Tibial artery (tissue), 4 donors: Measurements from ENCODE around the gene CHST11.
"Not testable (repeated sequence)": the region's sequence is repeated elsewhere in the genome, so short reads cannot be mapped to it uniquely, and the experiment has no call there.

Experiments used
- DNase-seq, 2 donors: peaks; one replicate each; pipeline ENCODE4 v3.0.0-alpha.2; 2019
- H3K27ac ChIP-seq, 2 donors: fragments of 200-600 bp; sonication (generic) in 1 of 2; 1 replicate in 1 of 2; 2 replicates in 1 of 2; pipeline ENCODE4 v1.5.1; 2018 to 2019; ENCODE audit warnings: mild to moderate bottlenecking in 1 of 2
- H3K27me3 ChIP-seq, 2 donors: fragments of 200-600 bp; sonication (generic) in 1 of 2; one replicate each; pipeline versions ENCODE4 v1.5.1 to v1.6.0; 2016 to 2019
- H3K36me3 ChIP-seq, 3 donors: fragments of 200-600 bp; sonication (generic) in 2 of 3; one replicate each; pipeline ENCODE4 v1.5.1; 2016 to 2019; ENCODE audit warnings: mild to moderate bottlenecking in 2 of 3
- H3K4me1 ChIP-seq, 4 donors: fragments of 200-600 bp; sonication (generic) in 2 of 4; 1 replicate in 3 of 4; 2 replicates in 1 of 4; pipeline ENCODE4 v1.5.1; 2016 to 2019
- H3K4me3 ChIP-seq, 2 donors: fragments of 200-600 bp; sonication (generic) in 1 of 2; 1 replicate in 1 of 2; 2 replicates in 1 of 2; pipeline ENCODE4 v1.5.1; 2018 to 2019; ENCODE audit warnings: mild to moderate bottlenecking in 2 of 2
- H3K9me3 ChIP-seq, 3 donors: fragments of 200-600 bp; sonication (generic) in 1 of 3; one replicate each; pipeline ENCODE4 v1.5.1; 2016 to 2019
- intact Hi-C: fragments of 100-400 bp; cut with DNase I; formaldehyde crosslinking; loops from one replicate; pipeline ENCODE4 v1.15.0; 2023; ENCODE audit warnings: low total_unique reads
- TF ChIP-seq, protein P1 (sequence below), 2 experiments: fragments of 200-600 bp in 1 of 2; fragments of 450-650 bp in 1 of 2; IDR thresholded peaks; one replicate each; pipeline ENCODE4 v1.5.1; 2017 to 2019; ENCODE audit warnings: antibody characterized with exemption in 2 of 2, mild to moderate bottlenecking in 1 of 2, moderate library complexity in 1 of 2

Gene CHST11

DNA sequence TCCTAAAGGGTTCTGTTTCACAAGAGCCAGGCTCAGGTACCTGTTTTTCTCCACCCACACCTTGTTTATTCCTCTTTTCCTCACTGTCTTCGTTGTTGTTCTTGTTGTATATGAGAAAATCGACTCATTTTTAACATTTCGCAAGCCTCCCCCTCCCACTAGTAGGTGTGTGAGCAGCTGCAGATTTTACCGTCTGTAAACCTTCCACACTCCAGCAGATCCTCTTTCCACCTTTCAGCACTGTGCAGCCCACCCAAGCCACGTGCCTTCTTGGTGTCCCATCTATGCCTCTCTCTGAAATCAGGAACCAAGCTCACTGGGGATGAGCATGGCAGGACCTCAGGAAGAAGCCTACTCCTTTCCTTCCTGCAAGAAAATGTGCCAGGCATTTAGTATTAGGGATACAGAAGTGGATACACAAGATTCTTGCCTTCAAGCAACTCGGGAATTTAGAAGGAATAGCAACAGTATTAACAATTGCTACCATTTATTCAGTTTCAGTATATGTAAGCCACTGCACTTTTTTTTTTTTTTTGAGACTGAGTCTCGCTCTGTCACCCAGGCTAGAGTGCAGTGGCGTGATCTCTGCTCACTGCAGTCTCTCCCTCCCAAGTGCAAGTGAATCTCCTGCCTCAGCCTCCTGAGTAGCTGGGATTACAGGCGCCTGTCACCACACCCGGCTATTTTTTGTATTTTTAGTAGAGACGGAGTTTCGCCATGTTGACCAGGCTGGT is 113.6 kb downstream of the CHST11 start:
- H3K27me3 ChIP-seq: no peaks in the 10 kb centered on the region
- peaks cover 0 to 9% (median 0%) of the 10 kb centered on the region in 4 donors for H3K4me1 ChIP-seq
- intact Hi-C loops: loop anchor here (2.0 kb wide), 1 partner anchor 46 kb away; no protein-coding TSS in a partner anchor
- peaks cover 0 to 5% (median 0%) of the 10 kb centered on the region in 3 donors for H3K9me3 ChIP-seq
- H3K36me3 ChIP-seq: no peaks in the 10 kb centered on the region
- no peak overlapping the region for H3K27ac ChIP-seq
- no peak overlapping the region for H3K4me3 ChIP-seq
- no peak for DNase-seq
- TF ChIP-seq, protein P1, sequence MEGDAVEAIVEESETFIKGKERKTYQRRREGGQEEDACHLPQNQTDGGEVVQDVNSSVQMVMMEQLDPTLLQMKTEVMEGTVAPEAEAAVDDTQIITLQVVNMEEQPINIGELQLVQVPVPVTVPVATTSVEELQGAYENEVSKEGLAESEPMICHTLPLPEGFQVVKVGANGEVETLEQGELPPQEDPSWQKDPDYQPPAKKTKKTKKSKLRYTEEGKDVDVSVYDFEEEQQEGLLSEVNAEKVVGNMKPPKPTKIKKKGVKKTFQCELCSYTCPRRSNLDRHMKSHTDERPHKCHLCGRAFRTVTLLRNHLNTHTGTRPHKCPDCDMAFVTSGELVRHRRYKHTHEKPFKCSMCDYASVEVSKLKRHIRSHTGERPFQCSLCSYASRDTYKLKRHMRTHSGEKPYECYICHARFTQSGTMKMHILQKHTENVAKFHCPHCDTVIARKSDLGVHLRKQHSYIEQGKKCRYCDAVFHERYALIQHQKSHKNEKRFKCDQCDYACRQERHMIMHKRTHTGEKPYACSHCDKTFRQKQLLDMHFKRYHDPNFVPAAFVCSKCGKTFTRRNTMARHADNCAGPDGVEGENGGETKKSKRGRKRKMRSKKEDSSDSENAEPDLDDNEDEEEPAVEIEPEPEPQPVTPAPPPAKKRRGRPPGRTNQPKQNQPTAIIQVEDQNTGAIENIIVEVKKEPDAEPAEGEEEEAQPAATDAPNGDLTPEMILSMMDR (IDR thresholded peaks at IDR 0.05): no peak

DNA sequence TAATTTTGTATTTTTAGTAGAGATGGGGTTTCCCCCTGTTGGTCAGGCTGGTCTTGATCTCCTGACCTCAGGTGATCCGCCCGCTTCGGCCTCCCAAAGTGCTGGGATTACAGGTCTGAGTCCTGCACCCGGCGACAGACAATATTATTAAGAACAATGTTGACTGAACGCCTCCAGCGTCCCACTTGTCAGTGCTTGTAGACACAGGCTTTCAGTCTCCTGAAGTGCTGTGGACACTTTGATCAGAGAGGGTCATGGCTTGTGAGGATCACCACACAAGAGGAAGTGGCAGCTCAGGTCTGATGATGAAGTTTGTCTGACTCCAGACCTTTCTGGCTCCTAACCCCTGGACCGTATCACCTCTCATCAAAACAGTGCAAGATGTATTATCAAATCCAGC is 114.6 kb downstream of the CHST11 start:
- no peak overlapping the region for H3K4me3 ChIP-seq
- TF ChIP-seq, protein P1 (IDR thresholded peaks at IDR 0.05): no peak
- intact Hi-C loops: loop anchor here (2.0 kb wide), 1 partner anchor 47 kb away; no protein-coding TSS in a partner anchor

DNA sequence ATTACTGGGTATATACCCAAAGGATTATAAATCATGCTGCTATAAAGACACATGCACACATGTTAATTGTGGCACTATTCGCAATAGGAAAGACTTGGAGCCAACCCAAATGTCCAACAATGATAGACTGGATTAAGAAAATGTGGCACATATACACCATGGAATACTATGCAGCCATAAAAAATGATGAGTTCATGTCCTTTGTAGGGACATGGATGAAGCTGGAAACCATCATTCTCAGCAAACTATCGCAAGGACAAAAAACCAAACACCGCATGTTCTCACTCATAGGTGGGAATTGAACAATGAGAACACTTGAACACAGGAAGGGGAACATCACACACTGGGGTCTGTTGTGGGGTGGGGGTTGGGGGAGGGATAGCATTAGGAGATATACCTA is 117.6 kb downstream of the CHST11 start:
- H3K36me3 ChIP-seq, intact Hi-C loops, H3K9me3 ChIP-seq, H3K4me3 ChIP-seq, H3K27me3 ChIP-seq, H3K27ac ChIP-seq, H3K4me1 ChIP-seq, DNase-seq: not testable (repeated sequence)

More for the DNA sequence above, 114.6 kb downstream of the CHST11 start:
- DNase-seq: no peak
- Histone ChIP-seq H3K27me3 (no peaks in the 10 kb centered on the region), H3K4me1 (peaks cover 0 to under 1% (median 0%) of the 10 kb centered on the region in 4 donors), H3K27ac (no peak overlapping the region), H3K9me3 (peaks cover 0 to 5% (median 0%) of the 10 kb centered on the region in 3 donors), H3K36me3 (no peaks in the 10 kb centered on the region)

DNA sequence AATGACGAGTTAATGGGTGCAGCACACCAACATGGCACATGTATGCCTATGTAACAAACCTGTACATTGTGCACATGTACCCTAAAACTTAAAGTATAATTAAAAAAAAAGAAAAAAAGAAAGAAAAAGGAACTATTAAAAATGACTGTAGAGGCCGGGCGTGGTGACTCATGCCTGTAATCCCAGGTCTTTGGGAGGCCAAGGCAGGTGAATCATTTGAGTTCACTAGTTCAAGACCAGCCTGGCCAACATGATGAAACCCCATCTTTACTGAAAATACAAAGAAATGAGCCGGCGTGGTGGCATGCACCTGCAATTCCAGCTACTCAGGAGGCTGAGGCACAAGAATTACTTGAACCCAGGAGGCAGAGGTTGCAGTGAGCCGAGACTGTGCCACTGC is 118.0 kb downstream of the CHST11 start:
- H3K27me3 ChIP-seq, H3K4me1 ChIP-seq, H3K9me3 ChIP-seq, intact Hi-C loops, DNase-seq, H3K27ac ChIP-seq, H3K4me3 ChIP-seq, H3K36me3 ChIP-seq: not testable (repeated sequence)

DNA sequence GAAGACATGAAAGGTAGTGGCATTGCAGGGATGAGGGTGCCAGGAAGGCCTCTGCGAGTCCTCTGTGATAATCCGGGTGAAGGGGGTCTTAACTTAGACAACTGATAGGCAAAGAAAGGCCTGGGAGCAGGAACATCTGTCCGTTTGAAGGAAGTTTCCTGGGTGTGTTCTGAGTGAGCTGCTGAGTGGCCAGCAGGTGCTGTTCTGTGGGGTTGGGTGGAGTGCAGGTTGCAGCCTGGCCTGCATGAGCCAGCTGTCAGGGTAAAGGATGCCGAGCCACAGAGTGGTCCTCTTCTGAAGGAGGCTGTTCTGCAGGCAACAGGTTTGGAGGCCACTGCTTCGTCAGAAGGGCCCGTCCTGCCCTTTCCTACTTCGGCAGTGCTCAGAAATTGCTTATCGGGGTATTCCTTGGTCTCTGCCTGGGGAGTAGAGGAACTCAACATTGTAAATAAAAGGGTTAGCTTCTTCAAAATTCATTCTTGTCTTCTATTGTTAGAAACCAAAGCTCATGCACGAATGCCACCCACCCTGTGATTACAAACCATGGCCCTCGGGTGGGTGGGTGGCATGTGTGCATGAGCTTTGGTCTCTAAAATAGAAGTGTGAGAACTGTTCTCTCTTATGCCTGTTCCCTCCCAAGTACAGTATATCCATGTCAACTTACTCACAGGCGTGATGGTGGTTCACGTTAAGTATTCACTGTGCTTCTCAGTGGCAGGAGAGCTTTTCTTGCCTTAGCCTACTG is 118.9 kb downstream of the CHST11 start:
- no peak overlapping the region for H3K27ac ChIP-seq
- no peaks in the 10 kb centered on the region for H3K9me3 ChIP-seq
- H3K36me3 ChIP-seq: no peaks in the 10 kb centered on the region
- TF ChIP-seq, protein P1 (IDR thresholded peaks at IDR 0.05): no peak
- H3K4me3 ChIP-seq: no peak overlapping the region
- intact Hi-C loops: no loop called here
- H3K4me1 ChIP-seq: no peaks in the 10 kb centered on the region
- no peaks in the 10 kb centered on the region for H3K27me3 ChIP-seq
- no peak for DNase-seq

DNA sequence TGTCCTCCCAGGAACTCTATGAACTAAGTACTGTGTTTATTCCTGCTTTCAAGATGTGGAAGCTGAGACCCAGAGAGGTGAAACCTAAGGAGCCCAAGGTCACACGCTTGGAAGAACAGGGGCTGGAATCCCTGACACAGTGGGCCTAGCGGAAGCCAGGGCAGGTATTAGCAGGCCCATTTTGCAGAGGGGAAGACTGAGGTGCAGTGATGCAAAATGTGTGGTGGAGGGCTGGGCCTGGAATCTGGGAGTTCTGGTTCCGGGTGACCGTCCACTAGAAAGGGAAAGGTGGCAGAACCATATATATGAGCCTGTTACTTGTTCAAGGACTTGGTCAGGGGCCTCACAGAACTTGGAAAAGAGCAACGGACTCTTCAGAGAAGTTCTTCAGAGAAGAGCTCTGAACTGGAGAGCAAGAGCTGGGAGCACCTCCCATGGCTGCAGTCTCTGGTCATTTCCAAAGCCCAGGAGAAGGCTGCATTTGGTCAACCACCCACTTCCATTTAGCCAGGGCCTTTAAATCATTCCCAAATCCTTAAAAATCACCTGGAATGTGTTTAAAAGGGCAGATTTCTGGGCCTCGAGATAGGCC is 119.5 kb downstream of the CHST11 start:
- Histone ChIP-seq H3K27me3 (no peaks in the 10 kb centered on the region), H3K36me3 (no peaks in the 10 kb centered on the region), H3K4me3 (no peak overlapping the region), H3K9me3 (no peaks in the 10 kb centered on the region), H3K4me1 (no peaks in the 10 kb centered on the region), H3K27ac (no peak overlapping the region)
- DNase-seq: no peak
- intact Hi-C loops: no loop called here
- TF ChIP-seq, protein P1 (IDR thresholded peaks at IDR 0.05): no peak
